NB4 (cell line): Measurements from ENCODE around the gene TMEM178B.

Experiments
- DNase-seq: peaks from one replicate; pipeline ENCODE4 v3.0.0; 2010; ENCODE audit warnings: low read depth
- H3K4me3 ChIP-seq: one replicate; pipeline ENCODE4 v1.5.1; 2011; ENCODE audit warnings: mild to moderate bottlenecking, low read depth, low read length, moderate library complexity
- MYC ChIP-seq: IDR thresholded peaks from 2 replicates; pipeline ENCODE4 v1.6.1; 2011; ENCODE audit warnings: low read depth, low read length
- POLR2A ChIP-seq: IDR thresholded peaks from 2 replicates; pipeline ENCODE4 v1.6.1; 2011; ENCODE audit warnings: mild to moderate bottlenecking; ENCODE audit not compliant: insufficient read length; ENCODE audit errors: extremely low read depth
- TF ChIP-seq, protein P1 (sequence below): IDR thresholded peaks from 2 replicates; pipeline ENCODE4 v1.6.1; 2011; ENCODE audit warnings: low read depth, low read length
- TF ChIP-seq, protein P2 (sequence below): IDR thresholded peaks from one replicate; pipeline ENCODE4 v1.5.1; 2012; ENCODE audit warnings: low read depth, low read length

The TMEM178B gene

DNA sequence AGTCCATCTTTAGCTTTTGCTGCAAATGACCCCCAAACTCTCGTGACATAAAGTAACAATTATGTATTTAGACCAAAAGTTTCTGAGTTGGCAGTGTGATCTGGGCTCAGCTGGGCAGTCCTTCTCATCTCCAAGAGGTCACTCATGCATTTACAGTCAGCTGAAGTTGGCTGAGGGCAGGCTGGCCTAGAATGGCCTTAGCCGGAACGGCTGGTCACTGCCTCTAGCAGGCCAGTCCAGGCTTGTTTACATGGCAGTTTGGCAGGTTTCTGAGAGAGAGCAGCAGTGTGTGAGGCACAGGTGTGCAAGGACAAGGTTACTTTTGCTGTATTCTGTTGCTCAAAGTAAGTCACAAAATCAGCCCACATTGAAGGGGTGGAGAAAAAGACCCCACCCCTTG, 277.3 kb downstream of the TMEM178B start:
- TF ChIP-seq, protein P1, sequence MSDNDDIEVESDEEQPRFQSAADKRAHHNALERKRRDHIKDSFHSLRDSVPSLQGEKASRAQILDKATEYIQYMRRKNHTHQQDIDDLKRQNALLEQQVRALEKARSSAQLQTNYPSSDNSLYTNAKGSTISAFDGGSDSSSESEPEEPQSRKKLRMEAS: no peak
- TF ChIP-seq, protein P2, sequence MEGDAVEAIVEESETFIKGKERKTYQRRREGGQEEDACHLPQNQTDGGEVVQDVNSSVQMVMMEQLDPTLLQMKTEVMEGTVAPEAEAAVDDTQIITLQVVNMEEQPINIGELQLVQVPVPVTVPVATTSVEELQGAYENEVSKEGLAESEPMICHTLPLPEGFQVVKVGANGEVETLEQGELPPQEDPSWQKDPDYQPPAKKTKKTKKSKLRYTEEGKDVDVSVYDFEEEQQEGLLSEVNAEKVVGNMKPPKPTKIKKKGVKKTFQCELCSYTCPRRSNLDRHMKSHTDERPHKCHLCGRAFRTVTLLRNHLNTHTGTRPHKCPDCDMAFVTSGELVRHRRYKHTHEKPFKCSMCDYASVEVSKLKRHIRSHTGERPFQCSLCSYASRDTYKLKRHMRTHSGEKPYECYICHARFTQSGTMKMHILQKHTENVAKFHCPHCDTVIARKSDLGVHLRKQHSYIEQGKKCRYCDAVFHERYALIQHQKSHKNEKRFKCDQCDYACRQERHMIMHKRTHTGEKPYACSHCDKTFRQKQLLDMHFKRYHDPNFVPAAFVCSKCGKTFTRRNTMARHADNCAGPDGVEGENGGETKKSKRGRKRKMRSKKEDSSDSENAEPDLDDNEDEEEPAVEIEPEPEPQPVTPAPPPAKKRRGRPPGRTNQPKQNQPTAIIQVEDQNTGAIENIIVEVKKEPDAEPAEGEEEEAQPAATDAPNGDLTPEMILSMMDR: no peak
- TF ChIP-seq POLR2A (no peak), MYC (no peak)
- no peak for DNase-seq
- no peak overlapping the region for H3K4me3 ChIP-seq

GRCh38 chr7:141352955-141353354, 279.1 kb downstream of the TMEM178B start:
- TF ChIP-seq, protein P1: no peak
- TF ChIP-seq MYC: no peak
- TF ChIP-seq POLR2A: no peak
- TF ChIP-seq, protein P2: no peak
- no peak for DNase-seq
- no peak overlapping the region for H3K4me3 ChIP-seq

DNA sequence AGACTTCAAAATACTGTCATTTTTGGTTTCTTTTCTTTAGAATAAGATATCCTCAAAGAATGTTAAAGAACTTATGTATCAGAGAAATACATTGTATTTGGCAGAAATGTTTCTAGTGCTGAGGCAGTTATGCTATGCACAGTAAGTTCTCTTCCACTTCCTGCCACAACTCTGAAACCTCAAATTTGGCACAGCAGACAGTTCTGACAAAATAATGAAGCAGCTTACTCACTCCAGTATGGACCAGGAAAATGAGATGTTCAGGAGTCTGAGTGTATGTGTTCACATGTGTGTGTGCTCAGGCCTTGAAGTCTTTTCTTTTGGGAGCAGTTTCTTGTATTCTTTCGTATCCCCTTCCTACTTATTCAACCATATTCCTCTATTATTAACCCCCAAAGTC, 280.4 kb downstream of the TMEM178B start:
- no peak overlapping the region for H3K4me3 ChIP-seq
- TF ChIP-seq, protein P1: no peak
- TF ChIP-seq POLR2A (no peak), MYC (no peak)
- TF ChIP-seq, protein P2: no peak
- no peak for DNase-seq

DNA sequence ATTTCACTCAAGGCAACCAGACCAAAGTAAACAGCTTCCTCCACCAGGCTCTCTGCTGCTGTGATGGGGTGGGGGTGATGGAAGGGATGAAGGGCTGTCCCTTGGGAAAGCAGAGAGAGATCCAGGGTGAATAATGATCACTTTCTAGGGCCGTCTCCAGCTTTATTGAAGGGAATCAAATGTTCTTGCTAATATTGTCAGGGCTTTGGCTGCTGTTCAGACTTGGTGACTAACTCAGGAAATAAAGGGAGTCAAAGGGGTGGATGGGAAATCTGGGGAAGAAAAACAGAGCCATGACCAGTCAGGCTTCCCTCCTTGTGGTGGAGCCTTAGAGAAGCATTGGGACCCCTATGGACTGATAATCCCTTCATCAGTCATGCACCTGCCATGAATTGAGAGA, 281.2 kb downstream of the TMEM178B start:
- TF ChIP-seq, protein P1: no peak
- TF ChIP-seq, protein P2: no peak
- TF ChIP-seq POLR2A (no peak), MYC (no peak)
- no peak for DNase-seq

GRCh38 chr7:141356161-141356560, 282.3 kb downstream of the TMEM178B start:
- no peak for DNase-seq
- no peak for TF ChIP-seq MYC
- no peak for TF ChIP-seq POLR2A
- TF ChIP-seq, protein P2: no peak
- TF ChIP-seq, protein P1: no peak

More for the DNA sequence above, 281.2 kb downstream of the TMEM178B start:
- H3K4me3 ChIP-seq: no peak overlapping the region

More at GRCh38 chr7:141356161-141356560, 282.3 kb downstream of the TMEM178B start:
- no peak overlapping the region for H3K4me3 ChIP-seq
